ENCODE data around the gene ATRN.
A peak's percentile ranks its signal among the peaks of the same experiment; 100 is the strongest.
"Not testable (repeated sequence)": the region's sequence is repeated elsewhere in the genome, so short reads cannot be mapped to it uniquely, and the experiment has no call there.

Gene ATRN

GRCh38 chr20:3470627-3471396, at the start of gene ATRN:
Gene ATRN, plus strand, starts transcription at chr20:3471018. Its CDS starts 90 bp downstream, at chr20:3471108.
- DNase-seq: peak; percentile 83

- no peak for DNase-seq
These were observed 48.8 kb upstream of the ATRN start for GRCh38 chr20:3421985-3422384.

GRCh38 chr20:3423126-3423525, 47.7 kb upstream of the ATRN start:
- no peak for DNase-seq

- DNase-seq: not testable (repeated sequence)
These were observed 44.1 kb upstream of the ATRN start for GRCh38 chr20:3426766-3427165.

GRCh38 chr20:3430376-3431069, 40.3 kb upstream of the ATRN start:
- no peak for DNase-seq

- no peak for DNase-seq
These were observed 39.7 kb upstream of the ATRN start for GRCh38 chr20:3431109-3431508.

GRCh38 chr20:3432844-3433243, 38.0 kb upstream of the ATRN start:
- no peak for DNase-seq

- no peak for DNase-seq
These were observed 37.1 kb upstream of the ATRN start for GRCh38 chr20:3433744-3434143.

GRCh38 chr20:3434232-3434631, 36.6 kb upstream of the ATRN start:
- DNase-seq: no peak

- DNase-seq: no peak
These were observed 33.8 kb upstream of the ATRN start for GRCh38 chr20:3436864-3437574.

- DNase-seq: no peak
These were observed 24.0 kb upstream of the ATRN start for GRCh38 chr20:3446779-3447178.

- no peak for DNase-seq
These were observed 23.5 kb upstream of the ATRN start for GRCh38 chr20:3447321-3447720.

- DNase-seq: no peak
These were observed 21.5 kb upstream of the ATRN start for GRCh38 chr20:3449319-3449718.

GRCh38 chr20:3452136-3452535, 18.7 kb upstream of the ATRN start:
- no peak for DNase-seq

GRCh38 chr20:3452690-3453089, 18.1 kb upstream of the ATRN start:
- no peak for DNase-seq

- no peak for DNase-seq
These were observed 16.0 kb upstream of the ATRN start for GRCh38 chr20:3454831-3455230.

GRCh38 chr20:3456648-3457047, 14.2 kb upstream of the ATRN start:
- no peak for DNase-seq

GRCh38 chr20:3459881-3460307, 10.9 kb upstream of the ATRN start:
- DNase-seq: no peak

- no peak for DNase-seq
These were observed 9.5 kb upstream of the ATRN start for GRCh38 chr20:3461211-3461771.

- DNase-seq: no peak
These were observed 8.7 kb upstream of the ATRN start for GRCh38 chr20:3461911-3462677.

GRCh38 chr20:3464166-3464565, 6.7 kb upstream of the ATRN start:
- no peak for DNase-seq

GRCh38 chr20:3465301-3465700, 5.5 kb upstream of the ATRN start:
- DNase-seq: no peak

- DNase-seq: no peak
These were observed 601 bp upstream of the ATRN start for GRCh38 chr20:3470208-3470626.

Data from activated CD4-positive, alpha-beta T cell treated with anti-CD3 and anti-CD28 coated beads, Interleukin-2, amount 50 U/mL, for 1 hour (primary cell).